Measurements from ENCODE around the gene CD86. TPM values are rescaled to one million over a fixed set of nuclear protein-coding genes. Genes with fewer than 3 reads are reported as not detected.

The CD86 gene
- total RNA-seq, 4 donors from 2014 or later, result 1.7 to 10.7 TPM; not detected in 2

DNA sequence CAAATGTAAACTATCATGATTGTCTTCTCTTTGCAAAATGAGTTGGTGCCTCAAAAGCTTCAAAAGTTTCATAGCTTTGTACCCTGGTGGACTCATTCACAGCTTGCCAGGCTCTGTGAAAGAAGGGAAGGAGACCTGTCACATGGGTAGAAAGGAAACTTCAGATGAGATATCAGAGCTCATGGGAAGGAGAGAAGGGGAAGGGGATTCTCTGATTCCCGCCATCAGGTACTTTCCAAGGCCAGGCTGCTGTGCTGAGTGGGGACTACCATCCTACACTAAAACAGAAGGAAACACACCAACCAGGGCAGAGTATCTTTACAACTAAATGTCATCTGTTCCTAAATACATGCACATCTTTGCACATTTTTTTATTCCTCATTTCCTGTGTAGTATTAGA lies 42.3 kb upstream of the CD86 start:
- Histone ChIP-seq H3K9me3 (no peaks in the 10 kb centered on the region), H3K27me3 (no peaks in the 10 kb centered on the region), H3K36me3 (no peaks in the 10 kb centered on the region), H3K4me3 (no peak overlapping the region), H3K4me1 (no peaks in the 10 kb centered on the region), H3K27ac (no peak overlapping the region)
- DNase-seq, result no peak
- TF ChIP-seq, protein P1, sequence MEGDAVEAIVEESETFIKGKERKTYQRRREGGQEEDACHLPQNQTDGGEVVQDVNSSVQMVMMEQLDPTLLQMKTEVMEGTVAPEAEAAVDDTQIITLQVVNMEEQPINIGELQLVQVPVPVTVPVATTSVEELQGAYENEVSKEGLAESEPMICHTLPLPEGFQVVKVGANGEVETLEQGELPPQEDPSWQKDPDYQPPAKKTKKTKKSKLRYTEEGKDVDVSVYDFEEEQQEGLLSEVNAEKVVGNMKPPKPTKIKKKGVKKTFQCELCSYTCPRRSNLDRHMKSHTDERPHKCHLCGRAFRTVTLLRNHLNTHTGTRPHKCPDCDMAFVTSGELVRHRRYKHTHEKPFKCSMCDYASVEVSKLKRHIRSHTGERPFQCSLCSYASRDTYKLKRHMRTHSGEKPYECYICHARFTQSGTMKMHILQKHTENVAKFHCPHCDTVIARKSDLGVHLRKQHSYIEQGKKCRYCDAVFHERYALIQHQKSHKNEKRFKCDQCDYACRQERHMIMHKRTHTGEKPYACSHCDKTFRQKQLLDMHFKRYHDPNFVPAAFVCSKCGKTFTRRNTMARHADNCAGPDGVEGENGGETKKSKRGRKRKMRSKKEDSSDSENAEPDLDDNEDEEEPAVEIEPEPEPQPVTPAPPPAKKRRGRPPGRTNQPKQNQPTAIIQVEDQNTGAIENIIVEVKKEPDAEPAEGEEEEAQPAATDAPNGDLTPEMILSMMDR (IDR thresholded peaks at IDR 0.05), result no peak
- no peak for TF ChIP-seq POLR2A (IDR thresholded peaks at IDR 0.05)

- no peaks in the 10 kb centered on the region for H3K9me3 ChIP-seq
- H3K27me3 ChIP-seq, result no peaks in the 10 kb centered on the region
- no peak for DNase-seq
- no peak overlapping the region for H3K4me3 ChIP-seq
- TF ChIP-seq, protein P1 (IDR thresholded peaks at IDR 0.05), result no peak
- no peak for TF ChIP-seq POLR2A (IDR thresholded peaks at IDR 0.05)
- no peaks in the 10 kb centered on the region for H3K36me3 ChIP-seq
- H3K27ac ChIP-seq, result no peak overlapping the region
- no peaks in the 10 kb centered on the region for H3K4me1 ChIP-seq
Measured at GRCh38 chr3:122013448-122013925, 41.7 kb upstream of the CD86 start.

DNA sequence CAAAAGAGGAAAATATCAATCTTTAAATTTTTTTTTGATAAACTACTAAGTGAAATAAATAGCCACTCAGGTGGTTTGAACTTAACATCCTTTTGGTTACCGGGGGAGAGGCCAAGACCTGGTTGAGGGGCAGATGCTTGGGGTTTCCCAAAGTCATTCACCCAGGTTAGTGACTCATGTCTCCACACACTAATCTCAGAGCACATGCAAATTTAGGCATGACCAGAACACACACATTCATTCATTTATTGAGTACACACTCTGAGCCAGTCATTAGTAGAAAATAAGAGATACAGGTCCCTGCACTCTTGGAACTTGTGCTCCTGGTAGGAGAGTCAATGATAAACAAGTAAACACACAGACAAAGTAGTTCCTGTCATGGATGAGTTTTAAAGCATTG lies 40.4 kb upstream of the CD86 start:
- H3K4me1 ChIP-seq, result no peaks in the 10 kb centered on the region
- no peaks in the 10 kb centered on the region for H3K9me3 ChIP-seq
- DNase-seq, result no peak
- H3K36me3 ChIP-seq, result no peaks in the 10 kb centered on the region
- H3K27ac ChIP-seq, result no peak overlapping the region
- TF ChIP-seq, protein P1 (IDR thresholded peaks at IDR 0.05), result no peak
- no peak for TF ChIP-seq POLR2A (IDR thresholded peaks at IDR 0.05)
- no peaks in the 10 kb centered on the region for H3K27me3 ChIP-seq
- H3K4me3 ChIP-seq, result no peak overlapping the region

GRCh38 chr3:122019493-122019892 lies 35.7 kb upstream of the CD86 start:
- no peaks in the 10 kb centered on the region for H3K9me3 ChIP-seq
- no peak overlapping the region for H3K27ac ChIP-seq
- H3K4me1 ChIP-seq, result peaks cover 0 to 4% (median 0%) of the 10 kb centered on the region in 4 donors
- TF ChIP-seq, protein P1 (IDR thresholded peaks at IDR 0.05), result no peak
- TF ChIP-seq POLR2A (IDR thresholded peaks at IDR 0.05), result no peak
- no peaks in the 10 kb centered on the region for H3K36me3 ChIP-seq
- no peak for DNase-seq
- no peaks in the 10 kb centered on the region for H3K27me3 ChIP-seq
- H3K4me3 ChIP-seq, result no peak overlapping the region

DNA sequence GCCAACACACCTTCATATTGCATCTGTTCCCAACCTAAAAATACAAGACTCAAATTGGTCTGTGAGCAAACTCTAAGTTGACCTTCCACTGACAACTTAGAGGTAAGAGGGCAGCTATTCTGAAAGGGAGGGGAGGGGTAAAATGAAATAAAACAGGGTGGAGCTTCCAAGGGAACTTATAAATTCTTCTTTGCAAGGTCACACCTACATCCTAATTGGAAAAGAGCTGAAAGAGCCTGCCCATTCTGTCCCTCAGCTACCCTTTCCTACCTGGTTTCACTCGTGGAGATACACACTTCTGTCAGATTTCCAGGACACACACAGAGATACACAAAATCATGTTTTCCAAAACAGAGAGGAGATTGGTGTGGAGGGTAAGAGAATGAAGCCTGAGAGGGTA lies 34.1 kb upstream of the CD86 start:
- Histone ChIP-seq H3K9me3 (no peaks in the 10 kb centered on the region), H3K4me1 (peaks cover 0 to 4% (median 0%) of the 10 kb centered on the region in 4 donors), H3K27ac (no peak overlapping the region), H3K4me3 (peak overlapping the region in 2 of 4 donors; percentile 63 to 70), H3K36me3 (no peaks in the 10 kb centered on the region), H3K27me3 (no peaks in the 10 kb centered on the region)
- no peak for DNase-seq
- TF ChIP-seq, protein P1 (IDR thresholded peaks at IDR 0.05), result no peak
- TF ChIP-seq POLR2A (IDR thresholded peaks at IDR 0.05), result no peak

Measured in Peyer's patch (tissue), 4 donors.